B cell (primary cell): ENCODE data around the gene ANKS1B.

Experiments used
- EZH2 ChIP-seq: IDR thresholded peaks from 2 replicates; pipeline ENCODE4 v1.6.1; 2012; ENCODE audit warnings: borderline replicate concordance, low read depth, mild to moderate bottlenecking, moderate library complexity, low read length; ENCODE audit not compliant: insufficient read depth, poor library complexity, severe bottlenecking
- TF ChIP-seq, protein P1 (sequence below): fragments of 200-600 bp; IDR thresholded peaks from one replicate; pipeline ENCODE4 v1.8.0; 2022; ENCODE audit warnings: antibody characterized with exemption, mild to moderate bottlenecking

- no peak for TF ChIP-seq EZH2
- TF ChIP-seq, protein P1, sequence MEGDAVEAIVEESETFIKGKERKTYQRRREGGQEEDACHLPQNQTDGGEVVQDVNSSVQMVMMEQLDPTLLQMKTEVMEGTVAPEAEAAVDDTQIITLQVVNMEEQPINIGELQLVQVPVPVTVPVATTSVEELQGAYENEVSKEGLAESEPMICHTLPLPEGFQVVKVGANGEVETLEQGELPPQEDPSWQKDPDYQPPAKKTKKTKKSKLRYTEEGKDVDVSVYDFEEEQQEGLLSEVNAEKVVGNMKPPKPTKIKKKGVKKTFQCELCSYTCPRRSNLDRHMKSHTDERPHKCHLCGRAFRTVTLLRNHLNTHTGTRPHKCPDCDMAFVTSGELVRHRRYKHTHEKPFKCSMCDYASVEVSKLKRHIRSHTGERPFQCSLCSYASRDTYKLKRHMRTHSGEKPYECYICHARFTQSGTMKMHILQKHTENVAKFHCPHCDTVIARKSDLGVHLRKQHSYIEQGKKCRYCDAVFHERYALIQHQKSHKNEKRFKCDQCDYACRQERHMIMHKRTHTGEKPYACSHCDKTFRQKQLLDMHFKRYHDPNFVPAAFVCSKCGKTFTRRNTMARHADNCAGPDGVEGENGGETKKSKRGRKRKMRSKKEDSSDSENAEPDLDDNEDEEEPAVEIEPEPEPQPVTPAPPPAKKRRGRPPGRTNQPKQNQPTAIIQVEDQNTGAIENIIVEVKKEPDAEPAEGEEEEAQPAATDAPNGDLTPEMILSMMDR: no peak
Measured at GRCh38 chr12:98719515-98720504, 1264.9 kb downstream of the ANKS1B start.
